CD4-positive, alpha-beta T cell treated with Interleukin-12 subunit alpha and Interleukin-12 subunit beta, for 1 hour (primary cell): ENCODE measurements around the gene PHF24.
"Not testable (repeated sequence)": the region's sequence is repeated elsewhere in the genome, so short reads cannot be mapped to it uniquely, and the experiment has no call there.

ENCODE experiments used
- DNase-seq: peaks from one replicate; pipeline ENCODE4 v3.0.0-alpha.2; 2020

PHF24 gene

GRCh38 chr9:34998266-34998665 is 40.2 kb downstream of the PHF24 start:
- no peak for DNase-seq

GRCh38 chr9:34999576-34999975 is 41.5 kb downstream of the PHF24 start:
- no peak for DNase-seq

GRCh38 chr9:35000535-35001284 is 42.6 kb downstream of the PHF24 start:
- DNase-seq = no peak

GRCh38 chr9:35001285-35001677 is 43.2 kb downstream of the PHF24 start:
- DNase-seq = no peak

GRCh38 chr9:35001803-35002502 is 43.9 kb downstream of the PHF24 start:
- DNase-seq = no peak

GRCh38 chr9:35002623-35003022 is 44.5 kb downstream of the PHF24 start:
- DNase-seq = no peak

GRCh38 chr9:35004299-35004698 is 46.2 kb downstream of the PHF24 start:
- not testable (repeated sequence) for DNase-seq

GRCh38 chr9:35010351-35010958 is 52.4 kb downstream of the PHF24 start:
- DNase-seq = no peak

GRCh38 chr9:35014517-35014916 is 56.4 kb downstream of the PHF24 start:
- no peak for DNase-seq

GRCh38 chr9:35023443-35023842 is 65.4 kb downstream of the PHF24 start:
- DNase-seq = not testable (repeated sequence)

- DNase-seq = no peak
Observed at GRCh38 chr9:35026671-35027070, 68.6 kb downstream of the PHF24 start.

- DNase-seq = no peak
Observed at GRCh38 chr9:35027374-35027773, 69.3 kb downstream of the PHF24 start.

GRCh38 chr9:35027860-35028259 is 69.8 kb downstream of the PHF24 start:
- DNase-seq = no peak

- DNase-seq = no peak
Observed at GRCh38 chr9:35028341-35028740, 70.3 kb downstream of the PHF24 start.

- no peak for DNase-seq
Observed at GRCh38 chr9:35029241-35029640, 71.2 kb downstream of the PHF24 start.

- DNase-seq = no peak
Observed at GRCh38 chr9:35029852-35030251, 71.8 kb downstream of the PHF24 start.
